Measurements from ENCODE around the gene STARD5. TPM values are rescaled to one million over a fixed set of nuclear protein-coding genes. Genes with fewer than 3 reads are reported as not detected.

The STARD5 gene
- total and polyA plus RNA-seq, 2 experiments from 2014 or later: 3.8 to 10.1 TPM

DNA sequence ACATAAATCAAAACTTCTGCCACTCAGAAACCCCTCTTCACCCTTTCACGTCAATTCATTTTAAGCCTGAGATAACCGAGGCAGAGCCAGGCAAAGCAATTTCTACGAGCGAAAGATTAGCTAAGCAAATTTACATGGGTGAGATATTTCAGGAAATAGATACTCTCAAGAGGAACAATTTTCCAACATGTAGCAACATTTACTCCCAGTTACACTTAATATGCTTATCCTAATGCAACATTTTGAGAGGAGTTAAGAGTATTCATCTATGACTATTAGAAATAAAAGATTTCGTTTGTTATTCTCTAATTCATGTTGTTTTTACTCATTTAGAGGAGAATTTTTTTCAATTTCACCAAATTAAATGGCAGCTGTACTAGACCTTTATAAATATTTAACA lies 49.2 kb upstream of the STARD5 start (continued):
- TF ChIP-seq, protein P1, sequence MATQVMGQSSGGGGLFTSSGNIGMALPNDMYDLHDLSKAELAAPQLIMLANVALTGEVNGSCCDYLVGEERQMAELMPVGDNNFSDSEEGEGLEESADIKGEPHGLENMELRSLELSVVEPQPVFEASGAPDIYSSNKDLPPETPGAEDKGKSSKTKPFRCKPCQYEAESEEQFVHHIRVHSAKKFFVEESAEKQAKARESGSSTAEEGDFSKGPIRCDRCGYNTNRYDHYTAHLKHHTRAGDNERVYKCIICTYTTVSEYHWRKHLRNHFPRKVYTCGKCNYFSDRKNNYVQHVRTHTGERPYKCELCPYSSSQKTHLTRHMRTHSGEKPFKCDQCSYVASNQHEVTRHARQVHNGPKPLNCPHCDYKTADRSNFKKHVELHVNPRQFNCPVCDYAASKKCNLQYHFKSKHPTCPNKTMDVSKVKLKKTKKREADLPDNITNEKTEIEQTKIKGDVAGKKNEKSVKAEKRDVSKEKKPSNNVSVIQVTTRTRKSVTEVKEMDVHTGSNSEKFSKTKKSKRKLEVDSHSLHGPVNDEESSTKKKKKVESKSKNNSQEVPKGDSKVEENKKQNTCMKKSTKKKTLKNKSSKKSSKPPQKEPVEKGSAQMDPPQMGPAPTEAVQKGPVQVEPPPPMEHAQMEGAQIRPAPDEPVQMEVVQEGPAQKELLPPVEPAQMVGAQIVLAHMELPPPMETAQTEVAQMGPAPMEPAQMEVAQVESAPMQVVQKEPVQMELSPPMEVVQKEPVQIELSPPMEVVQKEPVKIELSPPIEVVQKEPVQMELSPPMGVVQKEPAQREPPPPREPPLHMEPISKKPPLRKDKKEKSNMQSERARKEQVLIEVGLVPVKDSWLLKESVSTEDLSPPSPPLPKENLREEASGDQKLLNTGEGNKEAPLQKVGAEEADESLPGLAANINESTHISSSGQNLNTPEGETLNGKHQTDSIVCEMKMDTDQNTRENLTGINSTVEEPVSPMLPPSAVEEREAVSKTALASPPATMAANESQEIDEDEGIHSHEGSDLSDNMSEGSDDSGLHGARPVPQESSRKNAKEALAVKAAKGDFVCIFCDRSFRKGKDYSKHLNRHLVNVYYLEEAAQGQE (IDR thresholded peaks at IDR 0.05; ENCODE audit: unreplicated experiment): no peak
- TF ChIP-seq EZH2 (IDR thresholded peaks at IDR 0.05; ENCODE audit: low read depth, unreplicated experiment) (no peak), POLR2AphosphoS5 (IDR thresholded peaks at IDR 0.05; ENCODE audit: low read depth) (no peak), NANOG (IDR thresholded peaks at IDR 0.05; ENCODE audit: borderline replicate concordance) (no peak), JUNB (IDR thresholded peaks at IDR 0.05; ENCODE audit: unreplicated experiment) (no peak), STAT1 (IDR thresholded peaks at IDR 0.05; ENCODE audit: unreplicated experiment) (no peak), EZH2phosphoT487 (IDR thresholded peaks at IDR 0.05; ENCODE audit: unreplicated experiment) (no peak), CREB1 (CRISPR knock-in tag; IDR thresholded peaks at IDR 0.05; ENCODE audit: low read depth) (no peak), ZNF331 (CRISPR knock-in tag; IDR thresholded peaks at IDR 0.05; ENCODE audit: low read depth) (no peak)

- H3K27ac Mint-ChIP-seq: no peak overlapping the region
- Histone ChIP-seq H3K4me1 (ENCODE audit: insufficient read depth) (no peaks in the 10 kb centered on the region), H3K4me3 (no peak overlapping the region), H3K36me3 (ENCODE audit: insufficient read depth) (no peaks in the 10 kb centered on the region), H3K4me2 (no peak overlapping the region), H4K20me1 (replicated peaks; ENCODE audit: insufficient read depth) (no peaks in the 10 kb centered on the region), H3K27ac (ENCODE audit: low read depth) (no peak overlapping the region), H3K79me2 (replicated peaks; ENCODE audit: insufficient read depth) (no peaks in the 10 kb centered on the region), H2AFZ (no peak overlapping the region), H3F3A (replicated peaks; ENCODE audit: low read depth) (no peaks in the 10 kb centered on the region), H3K9me2 (ENCODE audit: insufficient read depth) (0 out of 2 replicates have a peak, but pooled peaks cover 3% of the 10 kb centered on the region), H3K27me3 (ENCODE audit: insufficient read depth) (no peaks in the 10 kb centered on the region)
- H3K4me3 Mint-ChIP-seq: no peak overlapping the region
- H3K27me3 Mint-ChIP-seq (ENCODE audit: insufficient read depth, low read depth, poor library complexity): no peaks in the 10 kb centered on the region
- H3K9me3 Mint-ChIP-seq: no peaks in the 10 kb centered on the region
- TF ChIP-seq STAT1 (IDR thresholded peaks at IDR 0.05; ENCODE audit: unreplicated experiment): no peak
- no peak for TF ChIP-seq CREB1 (CRISPR knock-in tag; IDR thresholded peaks at IDR 0.05; ENCODE audit: low read depth)
- no peaks in the 10 kb centered on the region; the same call in 2 of the 3 replicates for H3K4me1 Mint-ChIP-seq
- no peak for DNase-seq (ENCODE audit: low spot score)
- H3K36me3 Mint-ChIP-seq (ENCODE audit: low read depth): no peaks in the 10 kb centered on the region
- no peak for ATAC-seq
These were observed 48.6 kb upstream of the STARD5 start for GRCh38 chr15:81372575-81372974.

GRCh38 chr15:81363718-81364500 lies 40.0 kb upstream of the STARD5 start:
- no peaks in the 10 kb centered on the region for H3K9me3 Mint-ChIP-seq
- H4K20me1 ChIP-seq (replicated peaks; ENCODE audit: insufficient read depth): no peaks in the 10 kb centered on the region; the same call in 1 of the 2 replicates
- H3K27me3 Mint-ChIP-seq (ENCODE audit: insufficient read depth, low read depth, poor library complexity): no peaks in the 10 kb centered on the region
- H3K4me1 ChIP-seq (ENCODE audit: insufficient read depth): no peaks in the 10 kb centered on the region
- no peak overlapping the region for H3K4me3 ChIP-seq
- DNase-seq (ENCODE audit: low spot score) (no peak), ATAC-seq (no peak)
- H3F3A ChIP-seq (replicated peaks; ENCODE audit: low read depth): no peaks in the 10 kb centered on the region
- H3K27ac ChIP-seq (ENCODE audit: low read depth): no peak overlapping the region
- no peaks in the 10 kb centered on the region for H3K36me3 Mint-ChIP-seq (ENCODE audit: low read depth)
- no peak overlapping the region for H2AFZ ChIP-seq
- H3K4me1 Mint-ChIP-seq: no peaks in the 10 kb centered on the region
- H3K36me3 ChIP-seq (ENCODE audit: insufficient read depth): no peaks in the 10 kb centered on the region
- no peaks in the 10 kb centered on the region for H3K9me2 ChIP-seq (ENCODE audit: insufficient read depth)
- H3K4me3 Mint-ChIP-seq: no peak overlapping the region
- TF ChIP-seq EZH2 (IDR thresholded peaks at IDR 0.05; ENCODE audit: low read depth, unreplicated experiment): no peak
- H3K79me2 ChIP-seq (replicated peaks; ENCODE audit: insufficient read depth): no peaks in the 10 kb centered on the region
- H3K27ac Mint-ChIP-seq: no peak overlapping the region
- no peaks in the 10 kb centered on the region for H3K27me3 ChIP-seq (ENCODE audit: insufficient read depth)
- no peak overlapping the region for H3K4me2 ChIP-seq

All from GM23338 (cell line).